WTC11 (cell line): ENCODE data around the gene SYNGR2. TPM values are rescaled to one million over a fixed set of nuclear protein-coding genes. Genes with fewer than 3 reads are reported as not detected.
A peak's percentile ranks its signal among the peaks of the same experiment; 100 is the strongest.

Experiments used
- ATAC-seq: fragments of 200-7000 bp; cut with Tn5 transposase; 2 replicates; pipeline ENCODE4 v1.10.0; 2021; ENCODE audit warnings: mild to moderate bottlenecking, moderate library complexity
- CTCF ChIA-PET: fragments of 300-600 bp; sonication (Branson Sonifier 250); formaldehyde crosslinking; loops from one replicate; lab custom pipeline; 2021; ENCODE audit warnings: antibody characterized with exemption; lab: Charles Lee
- POLR2A ChIA-PET: fragments of 350-600 bp; sonication (Branson Sonifier 250); formaldehyde crosslinking; loops from one replicate; lab custom pipeline; 2021; ENCODE audit warnings: antibody characterized with exemption; lab: Charles Lee
- DNase-seq: peaks from one replicate; pipeline ENCODE4 v3.0.0; 2021; ENCODE audit warnings: low spot score
- H3K27ac Mint-ChIP-seq: 2 replicates; pipeline ENCODE4 v1.8.0; 2021; ENCODE audit warnings: mixed read lengths
- H3K27me3 Mint-ChIP-seq: 2 replicates; pipeline ENCODE4 v1.8.0; 2021; ENCODE audit warnings: low read depth, mild to moderate bottlenecking, moderate library complexity, mixed read lengths
- H3K36me3 Mint-ChIP-seq: 2 replicates; pipeline ENCODE4 v1.8.0; 2021; ENCODE audit warnings: mixed read lengths
- H3K4me1 Mint-ChIP-seq: 2 replicates; pipeline ENCODE4 v1.8.0; 2022; ENCODE audit warnings: mixed read lengths
- H3K4me3 Mint-ChIP-seq: 2 replicates; pipeline ENCODE4 v1.8.0; 2021; ENCODE audit warnings: mild to moderate bottlenecking, moderate library complexity, mixed read lengths
- H3K9me3 Mint-ChIP-seq: 2 replicates; pipeline ENCODE4 v1.8.0; 2021; ENCODE audit warnings: mixed read lengths
- ELF4 ChIP-seq: sonication (generic); formaldehyde crosslinking; IDR thresholded peaks from 2 replicates; pipeline ENCODE4 v1.8.1; 2022; ENCODE audit warnings: low read depth, mild to moderate bottlenecking, moderate library complexity, missing genetic modification reagents
- EMX1 ChIP-seq: fragments of 250-450 bp; sonication (Bioruptor Pico); IDR thresholded peaks from 2 replicates; pipeline ENCODE4 v1.8.0; 2021; ENCODE audit warnings: mild to moderate bottlenecking
- ESRRA ChIP-seq: sonication (generic); formaldehyde crosslinking; IDR thresholded peaks from 2 replicates; pipeline ENCODE4 v1.8.1; 2022; ENCODE audit warnings: mild to moderate bottlenecking, missing genetic modification reagents, borderline replicate concordance
- JUN ChIP-seq: sonication (generic); formaldehyde crosslinking; IDR thresholded peaks from 2 replicates; pipeline ENCODE4 v1.8.0; 2023; ENCODE audit warnings: mild to moderate bottlenecking, missing genetic modification reagents
- KAT7 ChIP-seq: sonication (generic); formaldehyde crosslinking; IDR thresholded peaks from 2 replicates; pipeline ENCODE4 v1.8.1; 2023; ENCODE audit warnings: missing genetic modification reagents, mild to moderate bottlenecking, borderline replicate concordance
- NFYB ChIP-seq: sonication (generic); formaldehyde crosslinking; conservative IDR thresholded peaks from 2 replicates; pipeline ENCODE4 v1.8.0; 2022; ENCODE audit warnings: low read depth, missing genetic modification reagents
- RORB ChIP-seq: fragments of 250-450 bp; sonication (Bioruptor Pico); IDR thresholded peaks from 2 replicates; pipeline ENCODE4 v1.9.0; 2021; ENCODE audit warnings: mild to moderate bottlenecking
- SMAD3 ChIP-seq: sonication (generic); formaldehyde crosslinking; IDR thresholded peaks from 2 replicates; pipeline ENCODE4 v1.8.0; 2022; ENCODE audit warnings: missing genetic modification reagents, mild to moderate bottlenecking, borderline replicate concordance
- ZNF121 ChIP-seq: sonication (generic); formaldehyde crosslinking; IDR thresholded peaks from 2 replicates; pipeline ENCODE4 v1.8.0; 2023; ENCODE audit warnings: missing genetic modification reagents
- ZNF423 ChIP-seq: fragments of 250-450 bp; sonication (Bioruptor Pico); IDR thresholded peaks from 2 replicates; pipeline ENCODE4 v2.1.2; 2022; ENCODE audit warnings: mild to moderate bottlenecking, moderate library complexity
- total RNA-seq: library from RNA; stranded (reverse); gene quantifications from 3 replicates; pipeline ENCODE4 v1.2.3, GENCODE V29; 2021
- TF ChIP-seq, protein P1 (sequence below): fragments of 200-600 bp; IDR thresholded peaks from 2 replicates; pipeline ENCODE4 v1.8.0; 2022; ENCODE audit warnings: antibody characterized with exemption
- TF ChIP-seq, protein P2 (sequence below): sonication (generic); formaldehyde crosslinking; IDR thresholded peaks from 2 replicates; pipeline ENCODE4 v1.8.0; 2022; ENCODE audit warnings: mild to moderate bottlenecking, missing genetic modification reagents

The SYNGR2 gene
- total RNA-seq, 1 experiment from 2014 or later: 47.7 TPM

DNA sequence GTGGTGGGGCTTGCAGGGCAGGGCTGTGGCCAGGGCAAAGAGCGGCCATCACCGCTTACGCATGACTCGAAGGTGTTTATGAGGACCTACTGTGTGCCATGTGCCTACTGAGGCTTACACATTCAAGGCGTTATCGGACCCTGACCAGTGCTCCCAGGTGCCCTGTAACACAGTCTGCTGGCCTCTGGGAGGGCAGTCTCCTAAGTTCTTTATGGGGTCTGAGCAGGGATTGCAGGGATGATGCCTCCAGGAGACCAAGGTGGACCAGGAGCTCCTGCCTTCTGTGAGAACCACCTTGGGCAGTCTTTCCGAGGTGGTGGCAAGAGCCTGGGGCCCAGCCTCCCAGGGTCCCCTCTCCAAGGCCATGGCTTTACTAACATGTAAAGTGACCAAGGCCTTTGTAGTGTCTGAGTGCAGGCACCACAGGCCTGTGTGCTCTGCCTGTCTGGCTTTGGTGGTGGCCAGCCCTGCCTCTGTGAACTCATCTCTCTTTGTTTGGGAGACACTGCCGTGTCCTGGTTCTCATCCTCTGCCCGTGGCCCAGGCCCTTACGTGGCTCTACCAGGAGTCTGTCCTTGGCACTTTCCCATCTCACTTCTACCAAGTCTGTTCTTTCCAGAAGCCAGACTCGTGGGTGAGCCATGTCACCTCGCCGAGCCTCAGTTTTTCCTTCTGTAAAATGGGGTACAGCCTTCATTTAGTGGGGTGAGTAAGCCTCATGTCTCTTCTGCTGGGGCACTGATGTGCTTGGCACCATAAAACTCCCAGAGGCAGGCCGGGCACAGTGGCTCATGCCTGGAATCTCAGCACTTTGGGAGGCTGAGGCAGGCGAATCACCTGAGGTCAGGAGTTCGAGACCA is 3.4 kb upstream of the SYNGR2 start (continued):
- no peak for TF ChIP-seq ESRRA (CRISPR knock-in tag)
- no peak for TF ChIP-seq JUN
- no peak for TF ChIP-seq ELF4 (CRISPR knock-in tag)
- TF ChIP-seq SMAD3 (CRISPR knock-in tag): no peak
- TF ChIP-seq RORB (CRISPR knock-in tag): no peak
- no peak for TF ChIP-seq EMX1 (CRISPR knock-in tag)
- TF ChIP-seq KAT7 (CRISPR knock-in tag): no peak
- TF ChIP-seq, protein P1, sequence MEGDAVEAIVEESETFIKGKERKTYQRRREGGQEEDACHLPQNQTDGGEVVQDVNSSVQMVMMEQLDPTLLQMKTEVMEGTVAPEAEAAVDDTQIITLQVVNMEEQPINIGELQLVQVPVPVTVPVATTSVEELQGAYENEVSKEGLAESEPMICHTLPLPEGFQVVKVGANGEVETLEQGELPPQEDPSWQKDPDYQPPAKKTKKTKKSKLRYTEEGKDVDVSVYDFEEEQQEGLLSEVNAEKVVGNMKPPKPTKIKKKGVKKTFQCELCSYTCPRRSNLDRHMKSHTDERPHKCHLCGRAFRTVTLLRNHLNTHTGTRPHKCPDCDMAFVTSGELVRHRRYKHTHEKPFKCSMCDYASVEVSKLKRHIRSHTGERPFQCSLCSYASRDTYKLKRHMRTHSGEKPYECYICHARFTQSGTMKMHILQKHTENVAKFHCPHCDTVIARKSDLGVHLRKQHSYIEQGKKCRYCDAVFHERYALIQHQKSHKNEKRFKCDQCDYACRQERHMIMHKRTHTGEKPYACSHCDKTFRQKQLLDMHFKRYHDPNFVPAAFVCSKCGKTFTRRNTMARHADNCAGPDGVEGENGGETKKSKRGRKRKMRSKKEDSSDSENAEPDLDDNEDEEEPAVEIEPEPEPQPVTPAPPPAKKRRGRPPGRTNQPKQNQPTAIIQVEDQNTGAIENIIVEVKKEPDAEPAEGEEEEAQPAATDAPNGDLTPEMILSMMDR: no peak
- TF ChIP-seq, all 79 proteins: peak for 0

DNA sequence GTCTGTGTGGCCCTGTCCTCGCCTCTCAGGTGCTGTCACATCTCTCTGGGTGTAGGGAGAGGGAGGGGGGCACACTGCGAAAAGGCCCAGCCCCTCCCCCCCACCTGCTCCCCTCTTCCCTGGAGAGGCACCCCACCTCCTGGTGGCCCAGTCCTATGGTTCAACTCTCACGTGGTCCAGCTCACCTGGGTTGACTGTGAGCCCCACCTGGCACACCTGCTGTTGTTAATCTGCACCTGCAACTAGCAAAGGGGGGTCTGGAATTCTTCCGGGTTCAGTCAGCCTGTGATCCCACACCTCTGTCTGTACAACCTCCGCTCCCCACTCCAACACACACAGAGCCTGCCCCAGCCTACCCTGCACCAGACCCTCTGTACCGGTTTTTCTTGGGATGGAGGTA is 2.0 kb upstream of the SYNGR2 start:
- peaks cover 17% of the 10 kb centered on the region for H3K4me1 Mint-ChIP-seq
- H3K27me3 Mint-ChIP-seq: no peaks in the 10 kb centered on the region
- no peak overlapping the region for H3K4me3 Mint-ChIP-seq
- ChIA-PET CTCF (interaction anchor here (0.6 to 2.2 kb wide), 6 partner anchors 9 to 398 kb away, joined by 3 to 17 read pairs (median 4); no protein-coding TSS in a partner anchor), POLR2A (interaction anchor here (0.6 kb wide), 1 partner anchor 29 kb away, joined by 3 read pairs; no protein-coding TSS in a partner anchor)
- no peaks in the 10 kb centered on the region for H3K36me3 Mint-ChIP-seq
- TF ChIP-seq, protein P1: no peak
- no peak for TF ChIP-seq ESRRA (CRISPR knock-in tag)
- peak; percentile 88 for TF ChIP-seq ZNF423
- TF ChIP-seq ZNF121: no peak
- no peak overlapping the region for H3K27ac Mint-ChIP-seq
- DNase-seq (no peak), ATAC-seq (no peak)
- no peaks in the 10 kb centered on the region for H3K9me3 Mint-ChIP-seq

DNA sequence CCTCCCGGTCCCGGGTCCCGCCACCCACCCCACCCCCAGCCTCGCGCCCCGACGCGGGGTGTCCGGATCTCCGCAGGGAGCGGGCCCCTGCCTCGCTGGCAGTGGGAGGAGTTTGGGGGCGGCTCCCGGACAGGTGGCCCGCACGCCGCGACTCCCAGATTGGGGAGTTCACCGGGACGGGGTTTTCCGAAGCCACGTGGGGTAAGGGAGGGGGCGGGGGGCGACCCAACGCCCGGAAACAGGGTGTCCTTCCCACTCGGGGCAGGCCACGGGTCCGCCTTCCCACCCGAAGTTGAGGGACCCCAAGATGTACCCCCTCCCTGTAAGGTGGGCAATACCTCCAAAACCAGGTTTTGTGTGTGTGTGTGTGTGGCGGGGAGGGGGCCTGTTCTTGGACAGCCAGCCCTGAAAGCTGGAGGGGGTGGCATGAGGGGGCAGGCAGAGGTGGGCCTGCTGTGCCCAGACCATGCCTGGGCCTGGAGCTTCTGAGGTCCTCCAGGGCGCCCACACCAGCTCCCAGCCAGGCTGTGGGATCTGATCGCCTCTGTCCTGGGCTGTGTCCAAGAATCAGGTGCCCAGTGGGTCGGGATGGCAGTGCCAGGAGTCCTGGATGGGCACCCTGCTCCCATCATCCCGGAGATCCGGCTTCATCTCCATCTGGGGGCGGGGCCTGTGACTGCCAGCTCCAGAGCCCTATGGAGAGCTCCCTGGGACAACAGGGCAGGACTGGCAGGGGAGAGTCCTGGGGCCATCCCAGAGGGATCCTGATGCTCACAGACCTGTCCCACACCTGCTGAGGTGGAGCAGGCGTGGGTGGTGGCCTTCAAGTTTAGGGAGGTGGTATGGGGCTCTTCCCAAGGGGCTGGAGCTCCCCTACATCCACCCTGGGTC is 767 bp downstream of the SYNGR2 start:
- DNase-seq (peak; percentile 66), ATAC-seq (peak; percentile 52)
- Mint-ChIP-seq H3K36me3 (peaks cover 16% of the 10 kb centered on the region), H3K27ac (no peak overlapping the region), H3K4me1 (peaks cover 40% of the 10 kb centered on the region), H3K27me3 (no peaks in the 10 kb centered on the region), H3K4me3 (peak overlapping the region; percentile 70), H3K9me3 (no peaks in the 10 kb centered on the region)
- POLR2A ChIA-PET: interaction anchor here (0.9 to 1.2 kb wide), 2 partner anchors 17 to 41 kb away, joined by 4 to 5 read pairs; partner anchors contain the start of genes TK1 and TMC6
- CTCF ChIA-PET: interaction anchor here (0.8 to 4.4 kb wide), 8 partner anchors 9 to 192 kb away, joined by 3 to 27 read pairs (median 4); partner anchors contain the start of genes AFMID and TK1
- TF ChIP-seq RORB (CRISPR knock-in tag) (no peak), NFYB (CRISPR knock-in tag) (peak; percentile 17; the same call in 1 of the 2 replicates)
- TF ChIP-seq, protein P2, sequence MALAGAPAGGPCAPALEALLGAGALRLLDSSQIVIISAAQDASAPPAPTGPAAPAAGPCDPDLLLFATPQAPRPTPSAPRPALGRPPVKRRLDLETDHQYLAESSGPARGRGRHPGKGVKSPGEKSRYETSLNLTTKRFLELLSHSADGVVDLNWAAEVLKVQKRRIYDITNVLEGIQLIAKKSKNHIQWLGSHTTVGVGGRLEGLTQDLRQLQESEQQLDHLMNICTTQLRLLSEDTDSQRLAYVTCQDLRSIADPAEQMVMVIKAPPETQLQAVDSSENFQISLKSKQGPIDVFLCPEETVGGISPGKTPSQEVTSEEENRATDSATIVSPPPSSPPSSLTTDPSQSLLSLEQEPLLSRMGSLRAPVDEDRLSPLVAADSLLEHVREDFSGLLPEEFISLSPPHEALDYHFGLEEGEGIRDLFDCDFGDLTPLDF (CRISPR knock-in tag): no peak
